Ishikawa (cell line): Measurements from ENCODE around the gene THAP12.

Experiments used
- CREB1 ChIP-seq: IDR thresholded peaks from 2 replicates; pipeline ENCODE4 v1.6.1; 2012; ENCODE audit warnings: low read depth
- NFIC ChIP-seq: IDR thresholded peaks from 2 replicates; pipeline ENCODE4 v1.6.1; 2012
- RAD21 ChIP-seq: IDR thresholded peaks from 2 replicates; pipeline ENCODE4 v1.6.1; 2012; ENCODE audit warnings: low read depth
- TEAD4 ChIP-seq: IDR thresholded peaks from 2 replicates; pipeline ENCODE4 v1.6.1; 2012
- USF1 ChIP-seq: IDR thresholded peaks from 2 replicates; pipeline ENCODE4 v1.6.1; 2012
- ZBTB7A ChIP-seq: IDR thresholded peaks from 2 replicates; pipeline ENCODE4 v1.6.1; 2012; ENCODE audit warnings: low read depth

- no peak for TF ChIP-seq NFIC
- no peak for TF ChIP-seq RAD21
- no peak for TF ChIP-seq CREB1
- TF ChIP-seq USF1 = no peak
- TF ChIP-seq TEAD4 = no peak
- TF ChIP-seq ZBTB7A = no peak
Measured at GRCh38 chr11:76339221-76339620, 41.7 kb downstream of the THAP12 start.
